22Rv1 (cell line): Measurements from ENCODE around the gene C10orf105.

Source experiments
- ZFX ChIP-seq: fragments of 450-650 bp; IDR thresholded peaks from 2 replicates; pipeline ENCODE4 v1.6.1; 2017; ENCODE audit warnings: antibody characterized with exemption, borderline replicate concordance
- TF ChIP-seq, protein P1 (sequence below): fragments of 450-650 bp; IDR thresholded peaks from 2 replicates; pipeline ENCODE4 v1.5.1; 2017; ENCODE audit warnings: mild to moderate bottlenecking

DNA sequence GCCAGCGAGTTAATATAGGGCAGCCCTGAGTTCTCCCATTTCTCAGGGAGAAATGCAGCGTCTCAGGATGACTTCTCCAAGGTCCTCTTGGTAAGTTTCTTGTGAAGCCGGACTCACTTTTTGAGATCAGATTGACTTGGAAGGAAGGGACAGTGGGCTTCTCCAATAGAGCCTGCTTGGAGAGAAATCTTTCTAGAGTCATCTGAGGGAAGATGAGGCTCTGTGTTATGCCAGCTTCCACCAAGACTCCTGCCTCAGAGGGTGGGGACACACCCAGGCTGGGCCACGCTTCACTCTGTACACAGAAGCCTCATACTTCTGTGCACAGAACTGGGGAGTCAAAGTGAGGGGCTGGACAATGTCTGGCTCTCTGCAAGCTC lies 5.6 kb downstream of the C10orf105 start:
- TF ChIP-seq, protein P1, sequence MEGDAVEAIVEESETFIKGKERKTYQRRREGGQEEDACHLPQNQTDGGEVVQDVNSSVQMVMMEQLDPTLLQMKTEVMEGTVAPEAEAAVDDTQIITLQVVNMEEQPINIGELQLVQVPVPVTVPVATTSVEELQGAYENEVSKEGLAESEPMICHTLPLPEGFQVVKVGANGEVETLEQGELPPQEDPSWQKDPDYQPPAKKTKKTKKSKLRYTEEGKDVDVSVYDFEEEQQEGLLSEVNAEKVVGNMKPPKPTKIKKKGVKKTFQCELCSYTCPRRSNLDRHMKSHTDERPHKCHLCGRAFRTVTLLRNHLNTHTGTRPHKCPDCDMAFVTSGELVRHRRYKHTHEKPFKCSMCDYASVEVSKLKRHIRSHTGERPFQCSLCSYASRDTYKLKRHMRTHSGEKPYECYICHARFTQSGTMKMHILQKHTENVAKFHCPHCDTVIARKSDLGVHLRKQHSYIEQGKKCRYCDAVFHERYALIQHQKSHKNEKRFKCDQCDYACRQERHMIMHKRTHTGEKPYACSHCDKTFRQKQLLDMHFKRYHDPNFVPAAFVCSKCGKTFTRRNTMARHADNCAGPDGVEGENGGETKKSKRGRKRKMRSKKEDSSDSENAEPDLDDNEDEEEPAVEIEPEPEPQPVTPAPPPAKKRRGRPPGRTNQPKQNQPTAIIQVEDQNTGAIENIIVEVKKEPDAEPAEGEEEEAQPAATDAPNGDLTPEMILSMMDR = no peak
- TF ChIP-seq ZFX = no peak
